H1 (cell line): ENCODE measurements around the gene RADIL. TPM values are rescaled to one million over a fixed set of nuclear protein-coding genes. Genes with fewer than 3 reads are reported as not detected.

Experiments used
- CTCF ChIA-PET: fragments of 300-600 bp; sonication (Branson Sonifier 250); formaldehyde crosslinking; loops from one replicate; lab custom pipeline; 2021; ENCODE audit not compliant: partially characterized antibody; lab: Charles Lee
- POLR2A ChIA-PET: fragments of 300-600 bp; sonication (Branson Sonifier 250); formaldehyde crosslinking; loops from one replicate; lab custom pipeline; 2021; ENCODE audit warnings: inconsistent platforms; ENCODE audit not compliant: partially characterized antibody; lab: Charles Lee
- DNase-seq, 2 experiments: peaks; one replicate each; pipeline versions ENCODE4 v3.0.0 to v3.0.0-alpha.2; 2010 to 2022; ENCODE audit warnings: low spot score in 2 of 2, low read depth in 1 of 2, mixed read lengths in 1 of 2
- FAIRE-seq: peaks from 2 replicates; lab custom pipeline; 2011; peaks lifted over from hg19 to GRCh38; lab: Jason Lieb, UNC
- H2AFZ ChIP-seq: 2 replicates; pipeline ENCODE4 v1.8.1; 2012; ENCODE audit warnings: low read length, inconsistent platforms
- H2AK5ac ChIP-seq: 2 replicates; pipeline ENCODE4 v1.6.1; 2013; ENCODE audit warnings: low read depth, low read length
- H2BK120ac ChIP-seq: replicated peaks from 2 replicates; pipeline ENCODE3; 2013; ENCODE audit warnings: low read depth, low read length, inconsistent platforms
- H2BK12ac ChIP-seq: 2 replicates; pipeline ENCODE4 v1.6.1; 2013; ENCODE audit warnings: low read depth, low read length
- H2BK15ac ChIP-seq: 2 replicates; pipeline ENCODE4 v1.6.1; 2013; ENCODE audit warnings: low read length
- H2BK20ac ChIP-seq: 2 replicates; pipeline ENCODE4 v1.6.1; 2013; ENCODE audit warnings: low read length
- H2BK5ac ChIP-seq: 2 replicates; pipeline ENCODE4 v1.6.1; 2013; ENCODE audit warnings: low read depth, low read length
- H3K14ac ChIP-seq: 2 replicates; pipeline ENCODE4 v1.6.1; 2013; ENCODE audit warnings: inconsistent platforms; ENCODE audit not compliant: insufficient read length
- H3K18ac ChIP-seq: 2 replicates; pipeline ENCODE4 v1.6.1; 2013; ENCODE audit warnings: low read length; ENCODE audit errors: extremely low read depth
- H3K23ac ChIP-seq: 2 replicates; pipeline ENCODE4 v1.6.1; 2013; ENCODE audit warnings: inconsistent platforms; ENCODE audit not compliant: insufficient read length
- H3K23me2 ChIP-seq: 2 replicates; pipeline ENCODE4 v1.6.1; 2013; ENCODE audit warnings: low read depth, low read length
- H3K27ac ChIP-seq: 2 replicates; pipeline ENCODE4 v1.6.1; 2011; ENCODE audit warnings: low read depth, low read length, inconsistent platforms
- H3K27me3 ChIP-seq, 4 experiments: replicated peaks in 1 of 4; 1 replicate in 1 of 4; 2 replicates in 3 of 4; pipeline versions ENCODE4 v1.6.1 to v1.8.1; 2011 to 2013; ENCODE audit warnings: low read length in 3 of 4, mild to moderate bottlenecking in 3 of 4, inconsistent platforms in 2 of 4, mixed read lengths in 2 of 4, moderate library complexity in 1 of 4; ENCODE audit not compliant: control insufficient read depth in 3 of 4, insufficient read depth in 3 of 4; ENCODE audit errors: extremely low read depth in 1 of 4
- H3K36me3 ChIP-seq, 4 experiments: 2 replicates each; pipeline versions ENCODE4 v1.6.1 to v1.8.1; 2011 to 2013; ENCODE audit warnings: mild to moderate bottlenecking in 4 of 4, low read length in 3 of 4, moderate library complexity in 2 of 4, control low read depth in 1 of 4, inconsistent platforms in 1 of 4; ENCODE audit not compliant: insufficient read depth in 4 of 4, control insufficient read depth in 2 of 4
- H3K4ac ChIP-seq: replicated peaks from 2 replicates; pipeline ENCODE3; 2013; ENCODE audit warnings: low read length, low read depth, mixed read lengths, inconsistent platforms; ENCODE audit not compliant: insufficient read length
- H3K4me1 ChIP-seq, 4 experiments: replicated peaks in 1 of 4; 1 replicate in 1 of 4; 2 replicates in 3 of 4; pipeline versions ENCODE4 v1.6.1 to v1.8.1; 2011 to 2013; ENCODE audit warnings: low read length in 3 of 4, inconsistent platforms in 2 of 4, mixed read lengths in 1 of 4; ENCODE audit not compliant: insufficient read depth in 4 of 4, control insufficient read depth in 3 of 4
- H3K4me2 ChIP-seq, 2 experiments: 2 replicates each; pipeline versions ENCODE4 v1.6.1 to v1.8.1; 2011 to 2013; ENCODE audit warnings: low read depth in 2 of 2, low read length in 2 of 2, control low read depth in 1 of 2, inconsistent platforms in 1 of 2, mild to moderate bottlenecking in 1 of 2; ENCODE audit not compliant: insufficient read depth in 1 of 2
- H3K4me3 ChIP-seq, 4 experiments: fragments of 200-600, 300-600 bp in 1 of 4; sonication (generic), shearing (Covaris generic), sonication (Bioruptor Twin) in 1 of 4; 2 replicates each; pipeline versions ENCODE4 v1.5.1 to v1.8.1; 2011 to 2016; ENCODE audit warnings: low read length in 4 of 4, low read depth in 3 of 4, control low read depth in 2 of 4, inconsistent platforms in 2 of 4, mild to moderate bottlenecking in 2 of 4, mixed read lengths in 1 of 4, moderate library complexity in 1 of 4; ENCODE audit not compliant: insufficient read depth in 2 of 4; ENCODE audit errors: extremely low read depth in 1 of 4
- H3K56ac ChIP-seq: replicated peaks from 2 replicates; pipeline ENCODE3; 2013; ENCODE audit warnings: low read depth, mild to moderate bottlenecking, mixed read lengths, low read length, inconsistent platforms; ENCODE audit not compliant: insufficient read length
- H3K79me1 ChIP-seq: 2 replicates; pipeline ENCODE4 v1.6.1; 2013; ENCODE audit warnings: low read depth, low read length, control low read depth
- H3K79me2 ChIP-seq, 2 experiments: 2 replicates each; pipeline versions ENCODE4 v1.6.1 to v1.8.1; 2012 to 2013; ENCODE audit warnings: low read length in 2 of 2, mild to moderate bottlenecking in 2 of 2, inconsistent platforms in 1 of 2; ENCODE audit not compliant: insufficient read depth in 2 of 2, control insufficient read depth in 1 of 2
- H3K9ac ChIP-seq, 4 experiments: replicated peaks in 1 of 4; 1 replicate in 1 of 4; 2 replicates in 3 of 4; pipeline versions ENCODE4 v1.6.1 to v1.8.1; 2011 to 2013; ENCODE audit warnings: low read depth in 3 of 4, low read length in 3 of 4, control low read depth in 2 of 4, mild to moderate bottlenecking in 2 of 4, moderate library complexity in 2 of 4, inconsistent platforms in 1 of 4; ENCODE audit errors: extremely low read depth in 1 of 4
- H3K9me3 ChIP-seq, 2 experiments: 2 replicates each; pipeline versions ENCODE4 v1.6.1 to v1.8.1; 2012 to 2013; ENCODE audit warnings: mild to moderate bottlenecking in 2 of 2, moderate library complexity in 2 of 2, control low read depth in 1 of 2, inconsistent platforms in 1 of 2, low read depth in 1 of 2, low read length in 1 of 2, mixed read lengths in 1 of 2; ENCODE audit not compliant: insufficient read depth in 2 of 2
- H4K20me1 ChIP-seq, 2 experiments: replicated peaks in 1 of 2; 2 replicates each; pipeline versions ENCODE3 to v1.8.1; 2011 to 2013; ENCODE audit warnings: inconsistent platforms in 2 of 2, low read length in 2 of 2, mild to moderate bottlenecking in 1 of 2; ENCODE audit not compliant: insufficient read depth in 2 of 2, control insufficient read depth in 1 of 2
- H4K5ac ChIP-seq: 2 replicates; pipeline ENCODE4 v1.6.1; 2013; ENCODE audit warnings: low read length, low read depth, mixed read lengths, inconsistent platforms; ENCODE audit not compliant: insufficient read length
- H4K8ac ChIP-seq: 2 replicates; pipeline ENCODE4 v1.8.0; 2013; ENCODE audit warnings: mild to moderate bottlenecking, moderate library complexity, low read length, inconsistent platforms; ENCODE audit not compliant: insufficient read depth; ENCODE audit errors: extremely low read depth
- H4K91ac ChIP-seq: replicated peaks from 2 replicates; pipeline ENCODE3; 2013; ENCODE audit warnings: low read length, mixed read lengths, inconsistent platforms; ENCODE audit not compliant: insufficient read length
- RAD21 ChIP-seq, 2 experiments: IDR thresholded peaks in 1 of 2; conservative IDR thresholded peaks in 1 of 2; 2 replicates each; pipeline ENCODE4 v1.6.1; 2011; ENCODE audit warnings: low read depth in 2 of 2, low read length in 2 of 2, improper control_type of control experiment in 1 of 2, inconsistent platforms in 1 of 2, mild to moderate bottlenecking in 1 of 2, moderate library complexity in 1 of 2
- WGBS, 2 experiments: shearing (Covaris generic) in 1 of 2; methylation state at CpG; one replicate each; pipeline versions ENCODE4 v1.1.6 to v1.1.7; 2013 to 2015; ENCODE audit warnings: low lambda C conversion rate in 2 of 2, mixed read lengths in 2 of 2, inconsistent platforms in 1 of 2, low coverage in 1 of 2, missing lambda C conversion rate in 1 of 2; ENCODE audit not compliant: insufficient replicate concordance in 2 of 2, insufficient coverage in 1 of 2, insufficient read length in 1 of 2; ENCODE audit errors: extremely low coverage in 1 of 2, missing lambda C conversion rate in 1 of 2; 5-methylcytosine and 5-hydroxymethylcytosine counted together
- polyA plus RNA-seq, 7 experiments: library from polyadenylated mRNA; depleted of rRNA in 3 of 7; stranded (reverse) in 5 of 7; unstranded in 2 of 7; fragments of >200 nt in 5 of 7; fragments of 200-250 nt in 2 of 7; gene quantifications; 1 replicate in 5 of 7; 2 replicates in 1 of 7; 4 replicates in 1 of 7; pipeline versions ENCODE4 v1.2.1 to v1.2.3, GENCODE V29; 2011 to 2013; ENCODE audit warnings: missing spikeins in 2 of 7, mixed read lengths in 2 of 7
- total RNA-seq: library from RNA; stranded (reverse); fragmentation: NEBNext Ultra II Directional; extraction: Animal tissue kit (Norgen Biotek cat#: 25700); gene quantifications from 2 replicates; pipeline ENCODE4 v1.2.1, GENCODE V29; 2021

Gene RADIL
- total and polyA plus RNA-seq, 2 of the 8 experiments (the other 6 are each of a cell fraction or from before 2014, with no cell fraction given) = 5.0 to 5.4 TPM

DNA sequence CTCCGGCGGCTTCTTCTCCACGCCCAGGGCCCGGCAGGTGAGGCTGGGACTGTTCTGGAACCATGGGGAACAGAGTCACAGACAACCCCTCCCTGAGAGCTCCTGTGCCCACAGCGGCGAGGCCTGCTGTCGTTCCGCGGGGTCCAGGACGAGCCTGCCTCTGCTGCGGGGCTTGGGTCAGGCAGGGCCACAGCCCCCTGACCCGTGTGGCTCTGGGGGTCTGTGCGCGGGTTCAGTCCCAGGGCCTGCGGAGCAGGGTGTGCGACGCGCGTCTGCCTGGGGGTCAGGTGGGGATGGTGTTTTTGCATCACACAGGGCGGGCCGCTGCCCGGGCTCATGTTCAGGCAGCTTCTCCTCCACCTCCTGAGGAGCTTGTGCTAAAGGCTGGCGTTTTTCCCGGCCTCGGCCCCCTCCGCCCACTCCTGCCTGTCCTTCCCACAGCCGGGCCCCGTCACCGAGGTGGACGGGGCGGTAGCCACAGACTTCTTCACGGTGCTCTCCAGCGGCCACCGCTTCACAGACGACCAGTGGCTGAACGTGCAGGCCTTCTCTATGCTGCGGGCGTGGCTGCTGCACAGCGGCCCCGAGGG is 99.7 kb downstream of the RADIL start:
- H4K91ac ChIP-seq = no peak overlapping the region
- TF ChIP-seq RAD21 (IDR thresholded peaks at IDR 0.05 in 1 of 2, conservative IDR thresholded peaks at IDR 0.05 in 1 of 2; ENCODE audit: low read depth in 2 of 2, low read length in 2 of 2) = no peak

More for the DNA sequence above, 99.7 kb downstream of the RADIL start:
- Histone ChIP-seq H4K20me1 (peaks cover 0 to 9% of the 10 kb centered on the region in 2 experiments), H3K4me2 (no peak overlapping the region), H3K4ac (no peak overlapping the region), H2BK15ac (no peak overlapping the region), H3K9me3 (no peaks in the 10 kb centered on the region), H4K8ac (no peak overlapping the region), H3K27ac (no peak overlapping the region), H3K79me2 (no peaks in the 10 kb centered on the region), H3K14ac (no peak overlapping the region), H3K4me3 (no peak overlapping the region), H3K56ac (no peak overlapping the region), H3K36me3 (peaks cover 0 to 53% (median 13%) of the 10 kb centered on the region in 4 experiments; a peak in 6 of 8 replicates), H3K9ac (no peak overlapping the region), H4K5ac (no peak overlapping the region), H2BK120ac (no peak overlapping the region), H2AK5ac (no peak overlapping the region), H2BK5ac (no peak overlapping the region), H3K18ac (no peak overlapping the region), H3K23ac (no peak overlapping the region), H3K4me1 (no peaks in the 10 kb centered on the region), H3K23me2 (no peaks in the 10 kb centered on the region), H2AFZ (no peak overlapping the region), H2BK20ac (no peak overlapping the region), H3K27me3 (no peaks in the 10 kb centered on the region), H2BK12ac (no peak overlapping the region), H3K79me1 (no peaks in the 10 kb centered on the region; the same call in 1 of the 2 replicates)
- 97% methylated on average over 36 of the region's 40 CpGs; no CpG with 5 or more reads in 1 of the 2 experiments for WGBS, 2 experiments
- POLR2A ChIA-PET = interaction anchor here (1.8 to 2.5 kb wide), 2 partner anchors 8 to 9 kb away, joined by 8 to 11 read pairs; partner anchors contain the start of gene AP5Z1
- CTCF ChIA-PET = interaction anchor here (0.6 to 1.5 kb wide), 5 partner anchors 9 to 302 kb away, joined by 3 to 4 read pairs (median 3); no protein-coding TSS in a partner anchor
- DNase-seq = no peak
- no peak for FAIRE-seq
